ACHN (cell line): ENCODE measurements around the gene STMN1.
A peak's percentile ranks its signal among the peaks of the same experiment; 100 is the strongest.

Experiments
- DNase-seq: peaks from one replicate; pipeline ENCODE4 v3.0.0-alpha.2; 2015
- in situ Hi-C: cut with HindIII; loops from 2 replicates; pipeline ENCODE4 v1.10.0; 2017; ENCODE audit warnings: low sequenced_read_pairs, low pct_ligation_motif_present, low pct_unique_long_range_greater_than_20kb

Gene STMN1

DNA sequence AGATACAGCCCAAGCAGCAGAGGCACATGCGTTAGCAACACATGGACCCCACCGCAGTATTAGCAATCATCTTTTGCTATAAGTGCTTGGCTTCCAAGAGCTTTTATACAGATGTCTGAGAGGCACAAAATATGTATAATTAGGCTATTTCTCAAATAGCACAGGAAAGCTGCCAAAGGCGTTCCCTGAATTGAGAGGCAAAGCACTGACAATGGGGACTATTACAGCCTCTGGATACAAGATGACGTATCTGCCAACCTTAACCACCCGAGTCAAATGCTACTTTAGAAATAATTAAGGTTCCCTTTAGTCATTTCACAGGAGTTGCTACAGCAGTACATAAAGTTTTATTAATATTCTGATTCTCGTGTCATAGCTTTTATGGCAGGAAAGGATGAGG lies 6.4 kb downstream of the STMN1 start:
- in situ Hi-C loops = no loop called here

GRCh38 chr1:25898223-25899015 lies 7.8 kb downstream of the STMN1 start:
- in situ Hi-C loops = no loop called here
- no peak for DNase-seq

More for the DNA sequence above, 6.4 kb downstream of the STMN1 start:
- DNase-seq = no peak

- no peak for DNase-seq
- in situ Hi-C loops = no loop called here
These were observed 8.5 kb downstream of the STMN1 start for GRCh38 chr1:25897754-25898153.

DNA sequence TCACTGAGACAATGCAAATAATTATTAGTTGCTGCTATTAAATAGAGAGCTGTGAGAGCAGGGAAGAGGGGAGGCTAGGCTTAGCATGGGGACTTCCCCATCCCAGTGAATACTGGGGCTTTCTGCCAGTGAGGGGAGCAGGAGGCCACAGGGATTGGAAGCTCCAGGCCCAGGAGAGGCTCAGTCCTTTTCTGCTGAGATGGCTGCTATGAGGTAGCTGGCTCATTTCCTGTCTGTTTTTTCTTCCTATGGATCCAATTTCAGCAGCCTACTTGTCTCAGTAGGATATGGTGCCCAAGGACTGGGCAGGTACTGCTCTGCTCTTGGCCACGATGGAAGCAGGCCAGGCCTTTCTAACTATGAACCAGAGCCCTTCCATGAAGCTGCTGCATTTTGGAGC lies 10.0 kb downstream of the STMN1 start:
- no peak for DNase-seq

DNA sequence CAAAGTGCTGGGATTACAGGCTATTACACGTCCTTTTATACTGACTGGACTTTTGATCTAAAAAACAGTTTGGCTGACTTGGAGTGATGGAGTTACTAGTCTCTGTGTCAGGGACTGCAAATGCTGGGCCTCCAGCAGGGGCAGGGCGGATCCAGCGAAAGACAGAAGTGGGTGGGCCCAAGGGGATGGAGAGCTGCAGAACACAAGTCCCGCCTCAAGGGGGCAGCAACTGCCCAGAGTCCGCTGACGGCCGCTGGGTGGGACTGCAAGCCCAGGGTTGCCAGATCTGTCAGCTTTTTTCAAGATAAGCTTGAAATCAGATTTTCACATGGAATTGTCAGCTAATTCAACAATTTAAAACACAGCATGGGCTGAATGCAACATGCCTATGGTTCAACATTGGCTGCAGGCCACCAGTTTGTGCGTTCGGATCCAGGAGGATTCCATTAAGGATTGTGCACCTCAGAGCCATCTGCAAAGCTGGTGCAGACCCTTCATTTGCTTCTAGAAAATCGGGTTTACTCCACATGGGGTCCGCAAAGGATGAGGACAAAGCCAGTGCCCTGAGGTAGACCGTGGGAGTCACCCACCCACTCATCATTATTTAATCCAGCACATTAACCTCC lies 10.7 kb downstream of the STMN1 start:
- in situ Hi-C loops = no loop called here
- DNase-seq = peak; percentile 84

More for the DNA sequence above, 10.0 kb downstream of the STMN1 start:
- in situ Hi-C loops = no loop called here

GRCh38 chr1:25893116-25893515 lies 13.1 kb downstream of the STMN1 start:
- in situ Hi-C loops = no loop called here

GRCh38 chr1:25891606-25892005 lies 14.6 kb downstream of the STMN1 start:
- in situ Hi-C loops = no loop called here
- DNase-seq = no peak

More at GRCh38 chr1:25893116-25893515, 13.1 kb downstream of the STMN1 start:
- DNase-seq = peak; percentile 6

- in situ Hi-C loops = no loop called here
- peak; percentile 28 for DNase-seq
These were observed 15.8 kb downstream of the STMN1 start for GRCh38 chr1:25890239-25891034.

DNA sequence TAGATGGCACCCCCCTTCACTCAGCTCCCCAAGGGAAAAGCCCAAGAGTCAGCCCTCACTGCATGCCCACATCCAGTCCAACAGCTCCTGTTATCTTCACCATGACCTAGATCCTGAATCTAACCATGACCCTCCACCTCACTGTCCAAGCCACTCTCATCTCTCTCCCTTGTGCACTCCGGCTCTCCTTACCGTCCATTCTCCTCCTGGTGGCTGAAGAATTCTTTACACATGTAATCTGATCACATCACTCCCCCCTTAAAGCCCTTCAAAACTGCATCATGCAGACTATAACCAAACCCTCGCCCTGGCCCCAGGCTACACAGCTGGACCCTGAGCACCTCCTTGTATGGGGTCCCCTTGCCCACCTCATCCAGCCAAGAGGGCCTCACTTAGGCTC lies 16.7 kb downstream of the STMN1 start:
- in situ Hi-C loops = no loop called here
- DNase-seq = peak; percentile 19

GRCh38 chr1:25888426-25888987 lies 17.7 kb downstream of the STMN1 start:
- in situ Hi-C loops = no loop called here
- DNase-seq = no peak

- in situ Hi-C loops = no loop called here
- no peak for DNase-seq
These were observed 20.6 kb downstream of the STMN1 start for GRCh38 chr1:25885602-25886001.

DNA sequence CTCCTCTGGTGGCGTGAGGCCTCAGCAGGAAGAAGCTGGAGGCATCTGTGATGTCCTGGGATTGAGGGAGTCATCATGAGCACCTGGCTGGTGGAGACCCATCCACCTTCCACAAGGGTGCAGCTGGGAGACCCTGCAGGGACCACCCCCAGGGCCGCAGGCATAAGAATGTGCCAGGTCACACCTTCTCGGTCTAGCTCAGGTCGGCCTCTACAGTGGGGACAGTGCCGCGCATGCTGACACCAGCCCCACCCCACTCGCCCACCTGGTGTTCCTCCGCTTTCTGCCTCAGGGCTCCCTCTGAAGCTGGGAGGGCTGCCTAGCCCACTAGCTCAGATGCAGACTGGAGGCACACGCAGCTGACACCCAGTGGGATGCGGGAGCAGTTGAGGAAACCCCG lies 25.0 kb downstream of the STMN1 start:
- in situ Hi-C loops = no loop called here
- DNase-seq = no peak

GRCh38 chr1:25880518-25880917 lies 25.7 kb downstream of the STMN1 start:
- in situ Hi-C loops = no loop called here
- DNase-seq = no peak

DNA sequence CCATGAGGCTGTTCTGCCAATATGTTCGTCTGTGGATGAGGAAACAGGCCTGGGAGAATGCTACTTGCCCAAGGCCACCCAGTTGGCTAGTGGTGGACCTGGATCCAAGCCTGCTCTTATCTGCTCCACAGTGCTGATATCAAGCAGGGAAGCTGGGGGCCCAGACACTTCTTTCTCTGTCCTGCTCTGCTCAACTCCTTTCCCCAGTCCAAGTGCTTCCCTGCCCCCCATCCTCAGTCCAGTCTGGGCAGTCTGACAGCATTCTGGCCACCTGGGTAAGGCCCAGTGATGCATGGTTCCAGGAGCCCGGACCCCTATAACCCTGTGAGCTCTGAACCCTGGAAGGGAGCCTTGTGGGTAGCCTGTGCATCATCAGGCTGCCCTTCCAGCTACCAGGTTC lies 26.5 kb downstream of the STMN1 start:
- in situ Hi-C loops = no loop called here
- no peak for DNase-seq

- no peak for DNase-seq
- in situ Hi-C loops = no loop called here
These were observed 27.5 kb downstream of the STMN1 start for GRCh38 chr1:25878690-25879089.

DNA sequence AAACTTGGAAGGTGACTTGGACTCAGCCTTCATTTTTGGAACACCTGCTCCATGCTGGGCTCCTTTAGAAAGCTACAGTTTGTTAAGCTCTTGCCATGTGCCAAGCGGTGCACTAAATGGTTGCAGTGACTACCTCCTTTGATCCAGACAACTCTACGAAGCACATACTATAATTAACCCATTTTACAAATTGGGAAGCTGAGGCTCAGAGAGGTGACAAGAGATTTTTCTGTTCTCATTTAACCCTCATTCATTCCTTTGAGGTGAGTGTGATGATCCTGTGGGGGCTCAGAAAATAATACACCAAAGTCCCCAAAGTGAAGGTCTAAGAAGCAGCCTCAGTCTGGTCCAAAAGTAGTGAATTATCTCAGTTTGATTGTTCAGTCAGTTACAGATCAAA lies 29.1 kb downstream of the STMN1 start:
- no peak for DNase-seq
- in situ Hi-C loops = no loop called here

GRCh38 chr1:25876693-25877077 lies 29.5 kb downstream of the STMN1 start:
- in situ Hi-C loops = no loop called here
- no peak for DNase-seq

- in situ Hi-C loops = no loop called here
- DNase-seq = no peak
These were observed 30.1 kb downstream of the STMN1 start for GRCh38 chr1:25875856-25876692.
